Measurements from ENCODE around the gene WNT9B. TPM values are rescaled to one million over a fixed set of nuclear protein-coding genes. Genes with fewer than 3 reads are reported as not detected.
A peak's percentile ranks its signal among the peaks of the same experiment; 100 is the strongest.
"Not testable (repeated sequence)": the region's sequence is repeated elsewhere in the genome, so short reads cannot be mapped to it uniquely, and the experiment has no call there.

The WNT9B gene
- total RNA-seq, 1 donor from 2014 or later: 0.26 TPM

GRCh38 chr17:46837521-46837920 is 13.9 kb upstream of the WNT9B start:
- TF ChIP-seq CTCF (IDR thresholded peaks at IDR 0.05; ENCODE audit: unreplicated experiment): no peak
- no peaks in the 10 kb centered on the region for H3K36me3 Mint-ChIP-seq (ENCODE audit: low read depth, unreplicated experiment)
- no peak overlapping the region for H3K4me3 Mint-ChIP-seq (ENCODE audit: unreplicated experiment)
- peaks cover 6% of the 10 kb centered on the region for H3K27me3 Mint-ChIP-seq (ENCODE audit: unreplicated experiment)
- no peak for DNase-seq (ENCODE audit: low spot score)
- peaks cover 23% of the 10 kb centered on the region for H3K4me1 Mint-ChIP-seq (ENCODE audit: unreplicated experiment)
- no peak overlapping the region for H3K27ac Mint-ChIP-seq (ENCODE audit: unreplicated experiment)
- H3K9me3 Mint-ChIP-seq (ENCODE audit: unreplicated experiment): no peaks in the 10 kb centered on the region

GRCh38 chr17:46839211-46839610 is 12.2 kb upstream of the WNT9B start:
- H3K27ac Mint-ChIP-seq (ENCODE audit: unreplicated experiment): no peak overlapping the region
- H3K4me3 Mint-ChIP-seq (ENCODE audit: unreplicated experiment): no peak overlapping the region
- peaks cover 14% of the 10 kb centered on the region for H3K4me1 Mint-ChIP-seq (ENCODE audit: unreplicated experiment)
- peaks cover 3% of the 10 kb centered on the region for H3K27me3 Mint-ChIP-seq (ENCODE audit: unreplicated experiment)
- H3K9me3 Mint-ChIP-seq (ENCODE audit: unreplicated experiment): no peaks in the 10 kb centered on the region
- H3K36me3 Mint-ChIP-seq (ENCODE audit: low read depth, unreplicated experiment): no peaks in the 10 kb centered on the region
- TF ChIP-seq CTCF (IDR thresholded peaks at IDR 0.05; ENCODE audit: unreplicated experiment): no peak
- DNase-seq (ENCODE audit: low spot score): no peak

- Mint-ChIP-seq H3K4me1 (ENCODE audit: unreplicated experiment) (peaks cover 17% of the 10 kb centered on the region), H3K27ac (ENCODE audit: unreplicated experiment) (peak overlapping the region; percentile 48)
- H3K27me3 Mint-ChIP-seq (ENCODE audit: unreplicated experiment); DNase-seq (ENCODE audit: low spot score); H3K4me3 Mint-ChIP-seq (ENCODE audit: unreplicated experiment); H3K36me3 Mint-ChIP-seq (ENCODE audit: low read depth, unreplicated experiment); H3K9me3 Mint-ChIP-seq (ENCODE audit: unreplicated experiment): not testable (repeated sequence)
Measured at GRCh38 chr17:46840596-46840995, 10.8 kb upstream of the WNT9B start.

GRCh38 chr17:46841561-46842379 is 9.6 kb upstream of the WNT9B start:
- peak; percentile 94 for TF ChIP-seq CTCF (IDR thresholded peaks at IDR 0.05; ENCODE audit: unreplicated experiment)
- Mint-ChIP-seq H3K4me3 (ENCODE audit: unreplicated experiment) (no peak overlapping the region), H3K27me3 (ENCODE audit: unreplicated experiment) (peaks cover 2% of the 10 kb centered on the region), H3K9me3 (ENCODE audit: unreplicated experiment) (no peaks in the 10 kb centered on the region), H3K36me3 (ENCODE audit: low read depth, unreplicated experiment) (no peaks in the 10 kb centered on the region), H3K27ac (ENCODE audit: unreplicated experiment) (no peak overlapping the region), H3K4me1 (ENCODE audit: unreplicated experiment) (peaks cover 14% of the 10 kb centered on the region)
- peak; percentile 73 for DNase-seq (ENCODE audit: low spot score)

GRCh38 chr17:46842835-46843234 is 8.5 kb upstream of the WNT9B start:
- Mint-ChIP-seq H3K9me3 (ENCODE audit: unreplicated experiment) (no peaks in the 10 kb centered on the region), H3K27ac (ENCODE audit: unreplicated experiment) (no peak overlapping the region), H3K4me3 (ENCODE audit: unreplicated experiment) (no peak overlapping the region), H3K4me1 (ENCODE audit: unreplicated experiment) (peaks cover 14% of the 10 kb centered on the region), H3K36me3 (ENCODE audit: low read depth, unreplicated experiment) (peaks cover 3% of the 10 kb centered on the region), H3K27me3 (ENCODE audit: unreplicated experiment) (peaks cover 2% of the 10 kb centered on the region)
- no peak for DNase-seq (ENCODE audit: low spot score)
- peak; percentile 82 for TF ChIP-seq CTCF (IDR thresholded peaks at IDR 0.05; ENCODE audit: unreplicated experiment)

Data from endothelial cell (in vitro differentiated cells).